Ishikawa (cell line): ENCODE results near the gene PTPN14.

ENCODE experiments used
- EP300 ChIP-seq: IDR thresholded peaks from 2 replicates; pipeline ENCODE4 v1.6.1; 2012; ENCODE audit warnings: borderline replicate concordance
- FOXM1 ChIP-seq: IDR thresholded peaks from 2 replicates; pipeline ENCODE4 v1.6.1; 2012; ENCODE audit warnings: low read depth, borderline replicate concordance
- NFIC ChIP-seq: IDR thresholded peaks from 2 replicates; pipeline ENCODE4 v1.6.1; 2012
- REST ChIP-seq: IDR thresholded peaks from 2 replicates; pipeline ENCODE4 v1.6.1; 2012; ENCODE audit warnings: low read depth, mild to moderate bottlenecking
- TAF1 ChIP-seq: IDR thresholded peaks from 2 replicates; pipeline ENCODE4 v1.6.1; 2012; ENCODE audit warnings: low read depth, mild to moderate bottlenecking
- USF1 ChIP-seq: IDR thresholded peaks from 2 replicates; pipeline ENCODE4 v1.6.1; 2012
- YY1 ChIP-seq: IDR thresholded peaks from 2 replicates; pipeline ENCODE4 v1.6.1; 2012; ENCODE audit warnings: low read depth

GRCh38 chr1:214525535-214526019 is 25.8 kb downstream of the PTPN14 start:
- TF ChIP-seq REST, result no peak
- TF ChIP-seq USF1, result no peak
- TF ChIP-seq EP300, result no peak
- TF ChIP-seq YY1, result no peak
- no peak for TF ChIP-seq FOXM1
- no peak for TF ChIP-seq NFIC
- TF ChIP-seq TAF1, result no peak
